ENCODE measurements around the gene CHP2.
"Not testable (repeated sequence)": the region's sequence is repeated elsewhere in the genome, so short reads cannot be mapped to it uniquely, and the experiment has no call there.

Gene CHP2

GRCh38 chr16:23748630-23749029 lies 6.2 kb upstream of the CHP2 start:
- no peak for DNase-seq

- not testable (repeated sequence) for DNase-seq
These were observed 3.8 kb upstream of the CHP2 start for GRCh38 chr16:23751053-23751452.

- no peak for DNase-seq
These were observed 775 bp upstream of the CHP2 start for GRCh38 chr16:23753908-23754593.

- no peak for DNase-seq
These were observed 621 bp downstream of the CHP2 start for GRCh38 chr16:23755484-23755809.

GRCh38 chr16:23757116-23757515 lies 2.3 kb downstream of the CHP2 start:
- DNase-seq = no peak

GRCh38 chr16:23757937-23758619 lies 3.3 kb downstream of the CHP2 start:
- no peak for DNase-seq

GRCh38 chr16:23765933-23766332 lies 11.1 kb downstream of the CHP2 start:
- DNase-seq = no peak

- DNase-seq = no peak
These were observed 13.8 kb downstream of the CHP2 start for GRCh38 chr16:23768581-23768980.

GRCh38 chr16:23771027-23771426 lies 16.2 kb downstream of the CHP2 start:
- DNase-seq = no peak

GRCh38 chr16:23771642-23772041 lies 16.8 kb downstream of the CHP2 start:
- DNase-seq = no peak

GRCh38 chr16:23773339-23773738 lies 18.5 kb downstream of the CHP2 start:
- no peak for DNase-seq

- no peak for DNase-seq
These were observed 26.4 kb downstream of the CHP2 start for GRCh38 chr16:23781176-23781575.

- no peak for DNase-seq
These were observed 30.1 kb downstream of the CHP2 start for GRCh38 chr16:23784811-23785447.

- DNase-seq = no peak
These were observed 31.0 kb downstream of the CHP2 start for GRCh38 chr16:23785842-23786241.

GRCh38 chr16:23786964-23787561 lies 32.2 kb downstream of the CHP2 start:
- DNase-seq = no peak

GRCh38 chr16:23788685-23789084 lies 33.9 kb downstream of the CHP2 start:
- no peak for DNase-seq

- DNase-seq = no peak
These were observed 40.6 kb downstream of the CHP2 start for GRCh38 chr16:23795378-23795777.

- no peak for DNase-seq
These were observed 42.1 kb downstream of the CHP2 start for GRCh38 chr16:23796941-23797340.

GRCh38 chr16:23801378-23801777 lies 46.6 kb downstream of the CHP2 start:
- DNase-seq = peak; percentile 60

- DNase-seq = no peak
These were observed 48.0 kb downstream of the CHP2 start for GRCh38 chr16:23802776-23803175.

GRCh38 chr16:23803591-23804123 lies 48.8 kb downstream of the CHP2 start:
- no peak for DNase-seq

- no peak for DNase-seq
These were observed 52.2 kb downstream of the CHP2 start for GRCh38 chr16:23807028-23807427.

Measured in right forelimb (tissue), 1 donor.